Uterus (tissue), 2 donors: ENCODE measurements around the gene MRPS35.

Experiments used
- CTCF ChIP-seq, 4 experiments: fragments of 200-600 bp in 2 of 4; fragments of 450-650 bp in 2 of 4; sonication (generic) in 2 of 4; IDR thresholded peaks; one replicate each; pipeline ENCODE4 v1.5.1; 2016 to 2019; ENCODE audit warnings: antibody characterized with exemption in 4 of 4, mild to moderate bottlenecking in 2 of 4, moderate library complexity in 1 of 4
- POLR2A ChIP-seq, 2 donors: fragments of 450-650 bp; IDR thresholded peaks; one replicate each; pipeline ENCODE4 v1.6.1; 2016; ENCODE audit warnings: antibody characterized with exemption in 2 of 2, mild to moderate bottlenecking in 1 of 2, moderate library complexity in 1 of 2

- TF ChIP-seq POLR2A (IDR thresholded peaks at IDR 0.05) (no peak), CTCF (IDR thresholded peaks at IDR 0.05) (no peak)
Observed at GRCh38 chr12:27709212-27709931, 1.3 kb upstream of the MRPS35 start.
